ENCODE measurements around the gene PAQR8.

DNA sequence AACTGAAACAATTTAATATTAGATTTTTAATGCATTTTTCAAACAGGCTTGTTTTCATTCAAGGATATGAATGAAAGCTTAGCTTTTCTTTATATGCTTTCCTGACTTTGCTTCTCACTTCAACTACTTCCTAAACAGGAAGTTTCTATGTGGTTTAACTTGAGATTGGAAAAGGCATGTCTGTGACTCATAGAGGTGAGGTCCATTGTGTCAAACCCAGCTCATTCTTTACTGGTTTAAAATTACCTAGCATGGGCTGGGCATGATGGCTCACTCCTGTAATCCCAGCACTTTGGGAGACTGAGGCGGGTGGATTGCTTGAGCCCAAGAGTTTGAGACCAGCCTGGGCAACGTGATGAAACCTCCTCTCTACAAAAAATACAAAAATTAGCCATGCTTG, 92.6 kb downstream of the PAQR8 start:
- TF ChIP-seq EP300 (IDR thresholded peaks at IDR 0.05; ENCODE audit: borderline replicate concordance in 1 of 2, low read depth in 1 of 2, low read length in 1 of 2) (no peak), SIN3A (IDR thresholded peaks at IDR 0.05; ENCODE audit: borderline replicate concordance, low read depth, low read length) (no peak), CHD2 (IDR thresholded peaks at IDR 0.05; ENCODE audit: low read length, partially characterized antibody) (no peak), RFX5 (IDR thresholded peaks at IDR 0.05; ENCODE audit: low read length) (no peak), YY1 (IDR thresholded peaks at IDR 0.05; ENCODE audit: low read depth) (no peak)
- TF ChIP-seq, protein P1, sequence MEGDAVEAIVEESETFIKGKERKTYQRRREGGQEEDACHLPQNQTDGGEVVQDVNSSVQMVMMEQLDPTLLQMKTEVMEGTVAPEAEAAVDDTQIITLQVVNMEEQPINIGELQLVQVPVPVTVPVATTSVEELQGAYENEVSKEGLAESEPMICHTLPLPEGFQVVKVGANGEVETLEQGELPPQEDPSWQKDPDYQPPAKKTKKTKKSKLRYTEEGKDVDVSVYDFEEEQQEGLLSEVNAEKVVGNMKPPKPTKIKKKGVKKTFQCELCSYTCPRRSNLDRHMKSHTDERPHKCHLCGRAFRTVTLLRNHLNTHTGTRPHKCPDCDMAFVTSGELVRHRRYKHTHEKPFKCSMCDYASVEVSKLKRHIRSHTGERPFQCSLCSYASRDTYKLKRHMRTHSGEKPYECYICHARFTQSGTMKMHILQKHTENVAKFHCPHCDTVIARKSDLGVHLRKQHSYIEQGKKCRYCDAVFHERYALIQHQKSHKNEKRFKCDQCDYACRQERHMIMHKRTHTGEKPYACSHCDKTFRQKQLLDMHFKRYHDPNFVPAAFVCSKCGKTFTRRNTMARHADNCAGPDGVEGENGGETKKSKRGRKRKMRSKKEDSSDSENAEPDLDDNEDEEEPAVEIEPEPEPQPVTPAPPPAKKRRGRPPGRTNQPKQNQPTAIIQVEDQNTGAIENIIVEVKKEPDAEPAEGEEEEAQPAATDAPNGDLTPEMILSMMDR (IDR thresholded peaks at IDR 0.05), result no peak
